SU-DHL-6 (cell line): Measurements from ENCODE around the gene XPO6.

Experiments used
- H2AFZ ChIP-seq: fragments of 200-600 bp; sonication (generic); 2 replicates; pipeline ENCODE4 v1.6.1; 2014; ENCODE audit warnings: low read depth, mild to moderate bottlenecking, moderate library complexity, mixed read lengths, antibody characterized with exemption, low read length; ENCODE audit not compliant: severe bottlenecking
- H3F3A ChIP-seq: fragments of 200-600 bp; shearing (Covaris generic); 2 replicates; pipeline ENCODE4 v1.6.0; 2016; ENCODE audit warnings: antibody characterized with exemption, mild to moderate bottlenecking; ENCODE audit not compliant: insufficient read depth
- H3K27ac ChIP-seq: fragments of 200-600 bp; sonication (generic); 2 replicates; pipeline ENCODE4 v1.5.1; 2016; ENCODE audit warnings: low read depth, mild to moderate bottlenecking, low read length, moderate library complexity, mixed read lengths
- H3K27me3 ChIP-seq: fragments of 200-600 bp; sonication (generic), shearing (Covaris generic); 2 replicates; pipeline ENCODE4 v1.6.0; 2014; ENCODE audit warnings: mild to moderate bottlenecking, low read length
- H3K36me3 ChIP-seq: fragments of 200-600 bp; sonication (generic); 2 replicates; pipeline ENCODE4 v1.6.1; 2014; ENCODE audit warnings: mild to moderate bottlenecking, low read length, mixed read lengths
- H3K4me2 ChIP-seq: fragments of 300-600, 200-600 bp; shearing (Covaris generic), sonication (generic); 2 replicates; pipeline ENCODE4 v1.6.0; 2014; ENCODE audit warnings: low read length, low read depth, mild to moderate bottlenecking; ENCODE audit not compliant: poor library complexity, severe bottlenecking
- H3K4me3 ChIP-seq: fragments of 200-600 bp; sonication (generic); 2 replicates; pipeline ENCODE4 v1.5.1; 2014; ENCODE audit warnings: antibody characterized with exemption, low read length, mild to moderate bottlenecking, mixed read lengths; ENCODE audit not compliant: insufficient read depth, poor library complexity, severe bottlenecking
- H3K79me2 ChIP-seq: fragments of 200-600 bp; sonication (generic); 2 replicates; pipeline ENCODE4 v1.6.1; 2014; ENCODE audit warnings: mild to moderate bottlenecking, low read length, moderate library complexity; ENCODE audit not compliant: insufficient read depth
- H3K9ac ChIP-seq: fragments of 200-600 bp; sonication (generic); 2 replicates; pipeline ENCODE4 v1.7.0; 2014; ENCODE audit warnings: mild to moderate bottlenecking, low read length
- H3K9me2 ChIP-seq: fragments of 200-600 bp; sonication (generic); replicated peaks from 2 replicates; pipeline ENCODE4 v1.6.1; 2014; ENCODE audit warnings: low read length; ENCODE audit not compliant: insufficient read depth
- H3K9me3 ChIP-seq: fragments of 200-600 bp; sonication (generic); 2 replicates; pipeline ENCODE4 v1.6.1; 2014; ENCODE audit warnings: low read length, mixed read lengths; ENCODE audit not compliant: insufficient read depth
- H4K20me1 ChIP-seq: fragments of 200-600 bp; sonication (generic); 2 replicates; pipeline ENCODE4 v1.6.1; 2014; ENCODE audit warnings: low read depth, mild to moderate bottlenecking, antibody characterized with exemption, low read length, moderate library complexity, mixed read lengths
- CTCF ChIP-seq: fragments of 200-600 bp; sonication (generic); IDR thresholded peaks from one replicate; pipeline ENCODE4 v1.5.1; 2017; ENCODE audit warnings: antibody characterized with exemption, mild to moderate bottlenecking, low read length, moderate library complexity; ENCODE audit not compliant: insufficient read depth, poor library complexity, severe bottlenecking
- EZH2phosphoT487 ChIP-seq: fragments of 200-600 bp; sonication (generic), shearing (Covaris generic); conservative IDR thresholded peaks from 2 replicates; pipeline ENCODE4 v1.6.1; 2018; ENCODE audit warnings: mild to moderate bottlenecking, antibody characterized with exemption, low read length, moderate library complexity, mixed read lengths

XPO6 gene

GRCh38 chr16:28091656-28092055 lies 120.1 kb downstream of the XPO6 start:
- Histone ChIP-seq H3K9me3 (no peaks in the 10 kb centered on the region), H3K27ac (no peak overlapping the region), H3F3A (0 out of 2 replicates have a peak, but pooled peaks cover 3% of the 10 kb centered on the region), H3K79me2 (no peaks in the 10 kb centered on the region), H2AFZ (no peak overlapping the region), H3K36me3 (no peaks in the 10 kb centered on the region), H3K9ac (no peak overlapping the region), H3K9me2 (no peaks in the 10 kb centered on the region), H4K20me1 (no peaks in the 10 kb centered on the region), H3K4me3 (no peak overlapping the region), H3K27me3 (no peaks in the 10 kb centered on the region), H3K4me2 (no peak overlapping the region)
- TF ChIP-seq CTCF (no peak), EZH2phosphoT487 (no peak)

GRCh38 chr16:28090646-28091377 lies 121.0 kb downstream of the XPO6 start:
- Histone ChIP-seq H3K9me3 (no peaks in the 10 kb centered on the region), H3K4me3 (no peak overlapping the region), H3K27ac (no peak overlapping the region), H3K4me2 (no peak overlapping the region), H3K36me3 (no peaks in the 10 kb centered on the region), H3K27me3 (no peaks in the 10 kb centered on the region), H3K9ac (no peak overlapping the region), H4K20me1 (no peaks in the 10 kb centered on the region), H3K9me2 (no peaks in the 10 kb centered on the region), H3F3A (0 out of 2 replicates have a peak, but pooled peaks cover 3% of the 10 kb centered on the region), H2AFZ (no peak overlapping the region), H3K79me2 (no peaks in the 10 kb centered on the region)
- TF ChIP-seq CTCF (no peak), EZH2phosphoT487 (no peak)

- H3K4me2 ChIP-seq = no peak overlapping the region
- H3K9me2 ChIP-seq = no peaks in the 10 kb centered on the region
- H3K9me3 ChIP-seq = no peaks in the 10 kb centered on the region
- no peak for TF ChIP-seq EZH2phosphoT487
- TF ChIP-seq CTCF = no peak
- H3K27me3 ChIP-seq = no peaks in the 10 kb centered on the region
- no peaks in the 10 kb centered on the region for H4K20me1 ChIP-seq
- H3F3A ChIP-seq = 0 out of 2 replicates have a peak, but pooled peaks cover 3% of the 10 kb centered on the region
- H3K9ac ChIP-seq = no peak overlapping the region
- no peaks in the 10 kb centered on the region for H3K36me3 ChIP-seq
- no peak overlapping the region for H2AFZ ChIP-seq
- no peak overlapping the region for H3K27ac ChIP-seq
- H3K79me2 ChIP-seq = no peaks in the 10 kb centered on the region
- no peak overlapping the region for H3K4me3 ChIP-seq
Measured at GRCh38 chr16:28089992-28090365, 121.8 kb downstream of the XPO6 start.
